ENCODE measurements around the gene RAD51B. TPM values are rescaled to one million over a fixed set of nuclear protein-coding genes. Genes with fewer than 3 reads are reported as not detected.

The RAD51B gene
- total and polyA plus RNA-seq, 9 donors, result 21.6 to 70.1 (median 35.1) TPM

DNA sequence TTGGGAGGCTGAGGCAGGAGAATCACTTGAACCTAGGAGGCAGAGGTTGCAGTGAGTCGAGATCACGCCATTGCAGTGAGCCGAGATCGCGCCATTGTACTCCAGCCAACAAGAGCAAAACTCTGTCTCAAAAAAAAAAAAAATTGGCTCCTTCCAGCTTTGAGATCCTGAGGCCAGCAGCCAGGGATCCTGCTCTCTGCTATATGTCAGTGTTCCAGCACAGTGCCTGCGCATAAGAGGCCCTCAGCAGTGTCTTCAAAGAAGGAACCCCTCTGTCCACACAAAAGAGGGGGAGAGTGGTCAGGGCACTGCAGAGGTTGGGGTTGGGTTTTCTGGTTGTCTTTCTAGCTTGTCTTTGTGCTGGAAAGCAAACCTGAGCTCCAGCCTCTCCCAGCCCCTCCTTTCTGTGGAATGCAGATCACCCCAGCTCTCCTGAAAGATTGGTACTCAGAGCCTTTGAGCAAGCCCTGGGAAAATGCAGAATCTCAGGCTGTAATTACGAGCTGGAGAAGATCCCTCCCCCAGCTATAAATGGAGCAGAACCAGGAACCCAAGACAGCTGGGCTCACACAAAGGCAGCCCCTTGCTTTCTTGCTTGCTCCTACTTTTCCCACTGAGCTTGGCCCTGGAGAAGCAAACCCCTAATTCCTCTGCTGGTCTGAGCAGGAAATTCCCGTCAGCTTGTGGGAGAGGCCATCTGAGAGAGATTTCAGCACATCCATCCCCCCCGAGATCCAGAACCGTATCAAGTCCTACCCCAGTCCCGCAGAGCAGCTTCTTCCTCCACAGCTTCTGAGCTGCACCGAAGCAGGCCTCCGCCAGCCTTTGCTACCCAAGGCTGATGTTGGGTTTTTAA, 767.5 kb downstream of the RAD51B start:
- intact Hi-C loops (cut with DNase I), result no loop called here
- Histone ChIP-seq H3K4me3 (no peak overlapping the region), H3K27ac (peak overlapping the region in 1 of 2 donors; percentile 87), H3K4me1 (ENCODE audit: insufficient read depth) (peaks cover 19% of the 10 kb centered on the region), H3K27me3 (no peaks in the 10 kb centered on the region), H3K9me3 (no peaks in the 10 kb centered on the region), H3K36me3 (no peaks in the 10 kb centered on the region)
- DNase-seq, result peak in 2 of 5 donors; percentile 36 to 48
- 60 to 69% (median 67%) methylated on average over 13 of the region's 13 CpGs for WGBS, 3 donors
- TF ChIP-seq POLR2A (IDR thresholded peaks at IDR 0.05) (no peak), EP300 (IDR thresholded peaks at IDR 0.05) (no peak), CTCF (IDR thresholded peaks at IDR 0.05) (no peak)

- TF ChIP-seq CTCF (IDR thresholded peaks at IDR 0.05), result no peak
- TF ChIP-seq EP300 (IDR thresholded peaks at IDR 0.05), result no peak
- no peak for TF ChIP-seq POLR2A (IDR thresholded peaks at IDR 0.05)
- Histone ChIP-seq H3K4me3 (no peak overlapping the region), H3K36me3 (no peaks in the 10 kb centered on the region), H3K4me1 (ENCODE audit: insufficient read depth) (peaks cover 21% of the 10 kb centered on the region), H3K9me3 (no peaks in the 10 kb centered on the region), H3K27me3 (no peaks in the 10 kb centered on the region), H3K27ac (peak overlapping the region in 1 of 2 donors; percentile 87)
- DNase-seq, result peak in 1 of 5 donors; percentile 17
- 88 to 92% (median 90%) methylated on average over 6 of the region's 6 CpGs for whole genome bisulfite sequencing, 3 donors
- intact Hi-C loops (cut with DNase I), result no loop called here
Observed at GRCh38 chr14:68587931-68588330, 768.4 kb downstream of the RAD51B start.

DNA sequence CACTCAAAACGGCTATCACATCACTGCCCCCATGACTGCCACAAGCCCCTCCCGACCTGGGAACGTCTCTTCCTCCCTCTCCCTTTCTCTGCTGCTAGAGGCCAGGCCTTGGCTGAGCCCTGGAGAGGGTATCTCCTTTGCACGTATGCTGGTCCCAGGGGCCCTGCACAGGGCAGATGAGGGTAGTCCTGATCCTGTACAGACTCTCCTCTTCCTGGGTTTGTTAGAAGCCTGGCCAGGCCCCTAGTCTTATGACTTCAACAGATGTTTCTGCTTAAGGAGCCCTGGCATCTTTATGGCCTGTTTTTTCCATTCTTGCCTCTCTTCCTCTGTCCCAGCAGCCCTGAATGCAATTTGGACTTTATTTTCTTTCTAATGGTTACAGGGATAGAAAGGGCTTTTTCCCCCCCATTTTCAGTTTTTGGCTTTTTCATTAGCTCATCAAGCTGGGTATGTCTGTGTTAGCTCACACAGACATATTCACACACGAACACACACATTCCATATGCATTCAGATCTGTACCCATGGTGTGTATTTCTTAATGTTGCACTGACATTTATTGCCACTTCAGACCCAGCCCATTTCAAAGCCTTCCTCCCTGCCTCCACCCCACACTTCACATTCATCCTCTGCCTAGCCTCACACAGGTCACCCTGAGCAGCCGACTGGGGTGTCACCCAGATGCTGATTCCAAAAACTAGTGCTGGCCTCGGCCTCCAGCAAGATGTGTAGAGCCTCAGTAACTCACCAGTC, 770.0 kb downstream of the RAD51B start:
- Histone ChIP-seq H3K4me3 (no peak overlapping the region), H3K4me1 (ENCODE audit: insufficient read depth) (peaks cover 21% of the 10 kb centered on the region), H3K27me3 (no peaks in the 10 kb centered on the region), H3K36me3 (no peaks in the 10 kb centered on the region), H3K27ac (peak overlapping the region; percentile 33 to 87), H3K9me3 (no peaks in the 10 kb centered on the region)
- TF ChIP-seq CTCF (IDR thresholded peaks at IDR 0.05) (no peak), POLR2A (IDR thresholded peaks at IDR 0.05) (no peak), EP300 (IDR thresholded peaks at IDR 0.05) (no peak)
- WGBS, 3 donors, result 20 to 27% (median 21%) methylated on average over 7 of the region's 7 CpGs
- DNase-seq, result peak; percentile 71 to 87 (median 81)
- intact Hi-C loops (cut with DNase I), result loop anchor here in 1 of 4 donors (5.0 kb wide), 1 partner anchor 68 kb away; no protein-coding TSS in a partner anchor

DNA sequence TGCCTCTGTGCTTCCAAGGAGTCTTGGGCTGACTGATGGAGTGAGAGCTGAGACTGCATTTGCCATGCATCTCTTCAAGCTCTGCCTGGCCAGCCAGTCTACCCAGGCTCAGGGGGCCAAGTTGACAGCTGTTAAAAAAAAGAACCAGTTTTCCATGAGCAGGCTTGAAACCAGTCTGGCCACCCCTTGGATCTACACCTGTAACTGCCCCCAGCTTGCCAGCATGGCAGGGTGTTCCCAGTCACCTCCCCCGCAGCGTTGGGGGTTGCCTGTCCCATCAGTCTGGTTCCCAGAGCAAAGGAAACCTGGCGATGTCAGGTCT, 770.6 kb downstream of the RAD51B start:
- no peak overlapping the region for H3K4me3 ChIP-seq
- peak overlapping the region; percentile 46 to 87 for H3K27ac ChIP-seq
- no peaks in the 10 kb centered on the region for H3K9me3 ChIP-seq
- H3K4me1 ChIP-seq (ENCODE audit: insufficient read depth), result peaks cover 21% of the 10 kb centered on the region
- no peaks in the 10 kb centered on the region for H3K36me3 ChIP-seq
- peak in 1 of 5 donors; percentile 45 for DNase-seq
- intact Hi-C loops (cut with DNase I), result loop anchor here in 1 of 4 donors (5.0 kb wide), 1 partner anchor 67 kb away; no protein-coding TSS in a partner anchor
- H3K27me3 ChIP-seq, result no peaks in the 10 kb centered on the region
- TF ChIP-seq POLR2A (IDR thresholded peaks at IDR 0.05) (no peak), CTCF (IDR thresholded peaks at IDR 0.05) (no peak), EP300 (IDR thresholded peaks at IDR 0.05) (no peak)
- 92 to 98% (median 92%) methylated on average over 3 of the region's 3 CpGs for WGBS, 3 donors

Measured in ovary (tissue), 9 donors.